Mucosa of descending colon (tissue), 3 donors: ENCODE measurements around the gene HTT. TPM values are rescaled to one million over a fixed set of nuclear protein-coding genes. Genes with fewer than 3 reads are reported as not detected.

Experiments
- ATAC-seq: fragments of 200-7000 bp; cut with Tn5 transposase; one replicate; pipeline ENCODE4 v1.9.1; 2020; ENCODE audit warnings: mild to moderate bottlenecking, moderate library complexity
- DNase-seq, 3 donors: peaks; one replicate each; pipeline ENCODE4 v3.0.0-alpha.2; 2020
- H3K36me3 ChIP-seq: fragments of 200-600 bp; one replicate; pipeline ENCODE4 v1.8.0; 2021; ENCODE audit warnings: low read depth, mild to moderate bottlenecking
- H3K4me1 ChIP-seq: fragments of 200-600 bp; one replicate; pipeline ENCODE4 v1.8.0; 2021; ENCODE audit warnings: low read depth, mild to moderate bottlenecking
- H3K4me3 ChIP-seq: fragments of 200-600 bp; one replicate; pipeline ENCODE4 v1.8.0; 2021; ENCODE audit warnings: mild to moderate bottlenecking
- H3K9me3 ChIP-seq: fragments of 200-600 bp; one replicate; pipeline ENCODE4 v1.8.0; 2021; ENCODE audit warnings: mild to moderate bottlenecking
- intact Hi-C, 2 donors: fragments of 100-400 bp; cut with DNase I in 1 of 2; cut with micrococcal nuclease in 1 of 2; formaldehyde crosslinking; loops; one replicate each; pipeline versions ENCODE4 v1.11.0 to v1.11.1; 2022; cut with DNase I, micrococcal nuclease
- total RNA-seq, 3 donors: library from RNA; stranded (reverse); fragmentation: NEBNext Ultra II Directional in 2 of 3; extraction: Animal tissue kit (Norgen Biotek cat#: 25700) in 2 of 3; gene quantifications; one replicate each; pipeline versions ENCODE4 v1.2.1 to v1.2.4, GENCODE V29; 2021 to 2023
- TF ChIP-seq, protein P1 (sequence below): fragments of 200-600 bp; IDR thresholded peaks from one replicate; pipeline ENCODE4 v1.8.0; 2022; ENCODE audit warnings: antibody characterized with exemption, mild to moderate bottlenecking
- donor health status: DM: no; HTN: no; CAD: no; lungs with moderate emphysema.
- donor health status: DM: no; HTN: no; CAD: no.
- donor health status: DM: no; HTN: yes; CAD: no.

The HTT gene
- total RNA-seq, 3 donors from 2014 or later: 51.3 to 71.8 (median 67.5) TPM

DNA sequence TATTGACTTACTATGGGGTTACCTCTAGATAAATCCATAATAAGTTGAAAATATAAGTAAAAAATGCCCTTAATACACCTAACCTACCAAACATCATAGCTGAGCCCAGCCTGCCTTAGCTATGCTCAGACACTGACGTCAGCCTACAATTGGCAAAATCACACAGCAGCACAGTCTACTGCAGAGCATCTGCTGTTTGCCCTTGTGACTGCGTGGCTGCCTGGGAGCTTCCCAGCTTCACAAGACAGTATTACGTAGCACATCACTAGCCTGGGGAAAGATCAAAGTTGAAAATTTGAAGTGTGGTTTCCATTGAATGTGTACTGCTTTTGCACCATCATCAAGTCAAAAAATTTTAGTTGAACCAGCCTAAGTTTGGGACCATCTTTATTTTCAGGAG lies 8.9 kb upstream of the HTT start:
- intact Hi-C loops: no loop called here
- no peak for ATAC-seq
- no peaks in the 10 kb centered on the region for H3K36me3 ChIP-seq
- no peaks in the 10 kb centered on the region for H3K9me3 ChIP-seq
- TF ChIP-seq, protein P1, sequence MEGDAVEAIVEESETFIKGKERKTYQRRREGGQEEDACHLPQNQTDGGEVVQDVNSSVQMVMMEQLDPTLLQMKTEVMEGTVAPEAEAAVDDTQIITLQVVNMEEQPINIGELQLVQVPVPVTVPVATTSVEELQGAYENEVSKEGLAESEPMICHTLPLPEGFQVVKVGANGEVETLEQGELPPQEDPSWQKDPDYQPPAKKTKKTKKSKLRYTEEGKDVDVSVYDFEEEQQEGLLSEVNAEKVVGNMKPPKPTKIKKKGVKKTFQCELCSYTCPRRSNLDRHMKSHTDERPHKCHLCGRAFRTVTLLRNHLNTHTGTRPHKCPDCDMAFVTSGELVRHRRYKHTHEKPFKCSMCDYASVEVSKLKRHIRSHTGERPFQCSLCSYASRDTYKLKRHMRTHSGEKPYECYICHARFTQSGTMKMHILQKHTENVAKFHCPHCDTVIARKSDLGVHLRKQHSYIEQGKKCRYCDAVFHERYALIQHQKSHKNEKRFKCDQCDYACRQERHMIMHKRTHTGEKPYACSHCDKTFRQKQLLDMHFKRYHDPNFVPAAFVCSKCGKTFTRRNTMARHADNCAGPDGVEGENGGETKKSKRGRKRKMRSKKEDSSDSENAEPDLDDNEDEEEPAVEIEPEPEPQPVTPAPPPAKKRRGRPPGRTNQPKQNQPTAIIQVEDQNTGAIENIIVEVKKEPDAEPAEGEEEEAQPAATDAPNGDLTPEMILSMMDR: no peak
- no peak for DNase-seq
- H3K4me1 ChIP-seq: no peaks in the 10 kb centered on the region
- H3K4me3 ChIP-seq: no peak overlapping the region

DNA sequence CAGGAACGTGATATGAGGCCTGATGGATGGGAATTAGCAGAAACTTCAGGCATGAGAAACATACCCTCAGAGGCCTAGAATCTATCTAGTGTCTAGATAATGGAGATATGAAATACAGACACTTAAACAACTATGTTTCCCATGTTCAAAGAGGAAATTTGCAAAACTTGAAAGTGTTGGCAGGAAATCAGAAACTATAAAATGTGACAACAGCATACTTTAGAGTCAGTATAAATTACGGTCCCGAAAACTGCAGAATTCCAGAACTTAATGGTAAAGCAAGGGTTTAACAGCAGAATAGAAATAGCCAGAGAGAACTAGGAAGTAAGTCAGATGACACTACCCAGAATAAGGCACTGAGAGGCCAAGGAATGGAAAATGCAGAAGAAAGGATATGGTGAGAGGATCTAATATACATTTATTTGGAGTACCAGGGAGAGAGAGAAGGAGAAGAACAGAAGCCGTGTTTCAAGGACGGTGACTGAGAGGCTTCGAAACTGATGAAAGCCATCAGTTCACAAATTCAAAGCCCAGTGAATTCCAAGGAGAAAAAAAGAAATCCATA lies 7.6 kb upstream of the HTT start:
- H3K4me1 ChIP-seq: no peaks in the 10 kb centered on the region
- TF ChIP-seq, protein P1: no peak
- H3K36me3 ChIP-seq: no peaks in the 10 kb centered on the region
- H3K9me3 ChIP-seq: no peaks in the 10 kb centered on the region
- DNase-seq: no peak
- ATAC-seq: no peak
- no peak overlapping the region for H3K4me3 ChIP-seq
- intact Hi-C loops: no loop called here

DNA sequence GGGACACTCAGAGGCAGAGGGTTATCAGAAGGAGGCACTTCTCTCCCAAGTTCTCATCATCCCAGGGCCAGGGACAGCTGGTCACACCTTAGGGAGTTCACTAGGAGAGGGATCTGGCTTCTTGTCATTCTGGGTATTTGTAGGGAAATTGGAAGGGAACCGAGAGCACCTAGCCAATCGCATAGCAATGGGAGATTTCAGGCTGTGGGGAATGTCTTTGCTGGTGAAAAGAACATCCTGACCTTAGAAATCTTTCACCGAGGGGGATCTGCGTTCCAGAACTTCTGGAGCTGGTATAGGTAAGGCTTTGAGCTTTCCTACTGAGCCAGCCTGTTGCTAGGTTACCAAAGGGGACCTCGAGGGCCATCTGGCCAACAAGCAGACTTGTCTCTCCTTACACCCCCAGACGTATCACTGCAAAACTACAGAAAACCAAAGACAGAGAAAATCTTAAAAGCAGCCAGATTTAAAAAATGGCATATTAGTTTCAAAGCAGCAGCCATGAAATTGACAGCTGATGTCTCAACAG lies 6.9 kb upstream of the HTT start:
- no peaks in the 10 kb centered on the region for H3K36me3 ChIP-seq
- H3K4me3 ChIP-seq: no peak overlapping the region
- H3K9me3 ChIP-seq: no peaks in the 10 kb centered on the region
- ATAC-seq: no peak
- intact Hi-C loops: no loop called here
- H3K4me1 ChIP-seq: no peaks in the 10 kb centered on the region
- DNase-seq: no peak
- TF ChIP-seq, protein P1: no peak

DNA sequence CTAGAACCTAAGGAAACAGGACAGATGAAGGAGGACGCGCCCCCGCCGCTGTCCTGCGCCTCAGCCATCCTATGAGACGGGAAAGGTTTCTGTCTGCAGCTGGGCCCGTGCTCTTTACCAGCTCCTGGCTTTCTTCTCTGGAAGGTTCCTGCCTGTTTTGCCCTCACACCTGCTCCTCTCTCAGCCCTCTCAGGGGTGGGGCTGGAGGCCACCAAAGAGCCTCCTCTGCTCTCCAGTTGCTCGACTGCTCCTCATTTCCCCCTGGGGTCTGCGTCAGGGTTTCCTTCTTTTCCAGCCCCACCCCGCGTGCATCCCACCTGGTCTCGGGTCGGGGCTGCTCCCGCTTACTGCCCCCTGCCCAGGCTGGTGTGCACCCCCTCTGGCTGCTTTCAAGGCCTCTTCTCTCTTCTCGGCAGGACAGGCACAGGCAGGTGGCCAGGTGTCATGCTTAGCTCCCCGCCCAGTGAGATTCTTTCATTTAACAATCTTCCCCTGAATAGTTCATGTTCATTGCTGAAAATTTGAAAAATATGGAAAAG lies 4.8 kb upstream of the HTT start:
- ATAC-seq: no peak
- TF ChIP-seq, protein P1: no peak
- H3K36me3 ChIP-seq: no peaks in the 10 kb centered on the region

DNA sequence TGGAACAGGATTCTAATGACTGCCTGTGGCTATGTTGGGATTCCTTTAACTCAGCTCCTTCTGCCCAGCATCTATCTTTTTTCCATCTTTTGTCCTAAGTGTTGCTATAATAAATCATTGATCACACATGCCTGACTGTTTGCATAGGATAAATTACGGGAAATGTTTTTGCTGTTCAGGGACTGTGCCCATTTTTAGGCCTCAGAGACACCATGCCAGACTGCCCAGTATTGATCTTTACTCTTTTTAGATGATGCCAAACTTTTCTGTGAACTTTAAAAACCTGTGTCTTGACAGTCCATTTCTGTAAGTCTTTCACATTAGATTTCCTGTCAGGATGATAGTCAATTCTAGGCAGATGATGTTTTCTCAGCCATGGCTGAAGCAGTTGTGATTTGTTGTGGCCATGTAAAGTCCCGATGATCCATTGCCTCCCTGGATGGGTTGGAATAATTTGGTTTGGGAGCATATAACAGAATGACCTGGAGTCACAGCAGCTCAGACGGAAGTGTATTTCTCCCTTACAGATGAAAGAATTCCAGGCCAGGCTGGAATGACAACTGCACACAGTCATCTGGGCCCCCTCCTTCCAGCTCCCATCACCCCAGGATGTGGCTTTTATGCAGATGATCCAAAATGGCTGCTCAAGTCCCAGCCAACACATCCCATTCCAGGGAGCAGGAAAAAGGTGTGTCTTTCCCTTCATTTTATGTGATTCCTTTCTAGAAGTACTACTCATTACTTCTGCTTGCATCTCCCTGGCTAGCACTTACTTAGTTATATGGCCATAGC lies 3.6 kb upstream of the HTT start:
- ATAC-seq (no peak), DNase-seq (no peak)
- no peak overlapping the region for H3K4me3 ChIP-seq
- no peaks in the 10 kb centered on the region for H3K9me3 ChIP-seq
- intact Hi-C loops: no loop called here
- TF ChIP-seq, protein P1: no peak
- no peaks in the 10 kb centered on the region for H3K36me3 ChIP-seq
- peaks cover 8% of the 10 kb centered on the region for H3K4me1 ChIP-seq

More for the DNA sequence above, 4.8 kb upstream of the HTT start:
- Histone ChIP-seq H3K9me3 (no peaks in the 10 kb centered on the region), H3K4me3 (no peak overlapping the region), H3K4me1 (peaks cover 3% of the 10 kb centered on the region)
- DNase-seq: no peak
- intact Hi-C loops: no loop called here
